Peyer's patch (tissue), 4 donors: ENCODE data around the gene SULT1C3. TPM values are rescaled to one million over a fixed set of nuclear protein-coding genes. Genes with fewer than 3 reads are reported as not detected.

Experiments used
- DNase-seq, 3 donors: peaks; one replicate each; pipeline ENCODE4 v3.0.0-alpha.2; 2017 to 2019
- H3K27ac ChIP-seq, 4 donors: fragments of 200-600 bp; sonication (generic); one replicate each; pipeline ENCODE4 v1.5.1; 2016 to 2019
- H3K27me3 ChIP-seq, 2 donors: fragments of 200-600 bp; sonication (generic); one replicate each; pipeline ENCODE4 v1.5.1; 2019
- H3K36me3 ChIP-seq, 3 donors: fragments of 200-600 bp; sonication (generic); one replicate each; pipeline ENCODE4 v1.5.1; 2016 to 2019
- H3K4me1 ChIP-seq, 4 donors: fragments of 200-600 bp; sonication (generic); one replicate each; pipeline ENCODE4 v1.5.1; 2016 to 2019
- H3K4me3 ChIP-seq, 4 donors: fragments of 200-600 bp; sonication (generic); 1 replicate in 3 of 4; 2 replicates in 1 of 4; pipeline ENCODE4 v1.5.1; 2016 to 2019; ENCODE audit warnings: mild to moderate bottlenecking in 1 of 4
- H3K9me3 ChIP-seq, 4 donors: fragments of 200-600 bp; sonication (generic); one replicate each; pipeline ENCODE4 v1.5.1; 2016 to 2019; ENCODE audit warnings: mild to moderate bottlenecking in 1 of 4
- POLR2A ChIP-seq, 2 donors: fragments of 450-650 bp; IDR thresholded peaks; one replicate each; pipeline ENCODE4 v1.5.1; 2017; ENCODE audit warnings: antibody characterized with exemption in 2 of 2, mild to moderate bottlenecking in 2 of 2, moderate library complexity in 2 of 2
- total RNA-seq, 4 donors: library from RNA; depleted of rRNA; stranded (reverse); fragments of >200 nt; gene quantifications; one replicate each; pipeline ENCODE4 v1.1.0, GENCODE V29; 2016
- TF ChIP-seq, protein P1 (sequence below), 6 experiments: fragments of 450-650 bp in 4 of 6; fragments of 200-600 bp in 2 of 6; sonication (generic) in 1 of 6; IDR thresholded peaks; one replicate each; pipeline ENCODE4 v1.5.1; 2017 to 2019; ENCODE audit warnings: antibody characterized with exemption in 6 of 6, mild to moderate bottlenecking in 3 of 6, moderate library complexity in 1 of 6

The SULT1C3 gene
- total RNA-seq, 4 donors from 2014 or later, result 7.8 to 14.8 (median 14.7) TPM; not detected in 1

- H3K27me3 ChIP-seq, result no peaks in the 10 kb centered on the region
- no peak for DNase-seq
- TF ChIP-seq, protein P1, sequence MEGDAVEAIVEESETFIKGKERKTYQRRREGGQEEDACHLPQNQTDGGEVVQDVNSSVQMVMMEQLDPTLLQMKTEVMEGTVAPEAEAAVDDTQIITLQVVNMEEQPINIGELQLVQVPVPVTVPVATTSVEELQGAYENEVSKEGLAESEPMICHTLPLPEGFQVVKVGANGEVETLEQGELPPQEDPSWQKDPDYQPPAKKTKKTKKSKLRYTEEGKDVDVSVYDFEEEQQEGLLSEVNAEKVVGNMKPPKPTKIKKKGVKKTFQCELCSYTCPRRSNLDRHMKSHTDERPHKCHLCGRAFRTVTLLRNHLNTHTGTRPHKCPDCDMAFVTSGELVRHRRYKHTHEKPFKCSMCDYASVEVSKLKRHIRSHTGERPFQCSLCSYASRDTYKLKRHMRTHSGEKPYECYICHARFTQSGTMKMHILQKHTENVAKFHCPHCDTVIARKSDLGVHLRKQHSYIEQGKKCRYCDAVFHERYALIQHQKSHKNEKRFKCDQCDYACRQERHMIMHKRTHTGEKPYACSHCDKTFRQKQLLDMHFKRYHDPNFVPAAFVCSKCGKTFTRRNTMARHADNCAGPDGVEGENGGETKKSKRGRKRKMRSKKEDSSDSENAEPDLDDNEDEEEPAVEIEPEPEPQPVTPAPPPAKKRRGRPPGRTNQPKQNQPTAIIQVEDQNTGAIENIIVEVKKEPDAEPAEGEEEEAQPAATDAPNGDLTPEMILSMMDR (IDR thresholded peaks at IDR 0.05), result no peak
- no peak for TF ChIP-seq POLR2A (IDR thresholded peaks at IDR 0.05)
- H3K9me3 ChIP-seq, result peaks cover 0 to 9% (median 3%) of the 10 kb centered on the region in 4 donors
- H3K36me3 ChIP-seq, result no peaks in the 10 kb centered on the region
- H3K4me1 ChIP-seq, result no peaks in the 10 kb centered on the region
- no peak overlapping the region for H3K4me3 ChIP-seq
- H3K27ac ChIP-seq, result no peak overlapping the region
These were observed 11.8 kb upstream of the SULT1C3 start for GRCh38 chr2:108228006-108228405.

DNA sequence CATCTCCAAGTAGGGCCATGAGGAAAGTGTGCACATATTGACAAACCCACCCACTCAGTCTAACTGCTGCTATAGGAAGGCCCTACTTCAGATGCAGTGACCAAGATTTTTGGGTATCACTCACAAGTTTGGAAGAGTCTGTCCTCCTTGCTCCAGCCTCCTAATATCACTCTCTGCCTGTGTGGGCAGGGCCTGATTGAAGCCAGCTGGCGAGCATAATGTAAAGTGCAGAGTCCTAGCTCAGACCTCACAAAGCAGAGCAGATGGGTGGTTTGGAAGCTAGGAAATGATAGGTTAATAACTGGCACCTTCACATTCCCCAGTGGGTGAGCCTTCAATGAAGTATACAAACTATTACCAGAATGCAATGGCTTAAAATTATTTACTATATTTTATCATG, 11.2 kb upstream of the SULT1C3 start:
- no peaks in the 10 kb centered on the region for H3K27me3 ChIP-seq
- H3K9me3 ChIP-seq, result peaks cover 0 to 6% (median under 1%) of the 10 kb centered on the region in 4 donors
- DNase-seq, result no peak
- no peaks in the 10 kb centered on the region for H3K4me1 ChIP-seq
- no peak for TF ChIP-seq POLR2A (IDR thresholded peaks at IDR 0.05)
- TF ChIP-seq, protein P1 (IDR thresholded peaks at IDR 0.05), result no peak
- no peak overlapping the region for H3K27ac ChIP-seq
- H3K4me3 ChIP-seq, result no peak overlapping the region
- H3K36me3 ChIP-seq, result no peaks in the 10 kb centered on the region

DNA sequence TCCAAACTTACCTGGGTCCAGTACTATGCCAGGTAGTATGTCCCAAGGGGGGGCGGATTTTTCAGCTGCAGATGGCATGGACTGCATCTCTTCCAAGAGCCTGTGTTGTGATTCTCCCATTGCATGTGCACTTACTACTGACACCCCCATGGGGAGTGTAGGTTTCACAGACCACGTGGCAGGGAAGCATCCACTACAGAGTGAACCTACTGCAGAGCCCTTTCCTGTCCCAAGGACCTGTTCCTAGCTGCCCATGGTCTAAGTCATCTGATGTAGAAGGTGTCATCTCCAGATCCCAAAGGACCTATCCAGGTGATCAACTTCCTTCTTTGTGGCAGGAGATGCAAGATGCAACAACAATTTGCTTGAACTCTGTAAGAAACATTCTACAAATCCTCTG, 9.9 kb upstream of the SULT1C3 start:
- no peaks in the 10 kb centered on the region for H3K4me1 ChIP-seq
- H3K9me3 ChIP-seq, result no peaks in the 10 kb centered on the region
- DNase-seq, result no peak
- TF ChIP-seq, protein P1 (IDR thresholded peaks at IDR 0.05), result no peak
- TF ChIP-seq POLR2A (IDR thresholded peaks at IDR 0.05), result no peak
- no peaks in the 10 kb centered on the region for H3K36me3 ChIP-seq
- H3K4me3 ChIP-seq, result no peak overlapping the region
- H3K27ac ChIP-seq, result no peak overlapping the region
- no peaks in the 10 kb centered on the region for H3K27me3 ChIP-seq

GRCh38 chr2:108235577-108235976, 4.2 kb upstream of the SULT1C3 start:
- no peak for TF ChIP-seq POLR2A (IDR thresholded peaks at IDR 0.05)
- TF ChIP-seq, protein P1 (IDR thresholded peaks at IDR 0.05), result no peak
- Histone ChIP-seq H3K36me3 (no peaks in the 10 kb centered on the region), H3K4me3 (no peak overlapping the region), H3K27ac (no peak overlapping the region), H3K4me1 (no peaks in the 10 kb centered on the region), H3K9me3 (peaks cover 0 to 7% (median 0%) of the 10 kb centered on the region in 4 donors), H3K27me3 (no peaks in the 10 kb centered on the region)
- DNase-seq, result no peak

DNA sequence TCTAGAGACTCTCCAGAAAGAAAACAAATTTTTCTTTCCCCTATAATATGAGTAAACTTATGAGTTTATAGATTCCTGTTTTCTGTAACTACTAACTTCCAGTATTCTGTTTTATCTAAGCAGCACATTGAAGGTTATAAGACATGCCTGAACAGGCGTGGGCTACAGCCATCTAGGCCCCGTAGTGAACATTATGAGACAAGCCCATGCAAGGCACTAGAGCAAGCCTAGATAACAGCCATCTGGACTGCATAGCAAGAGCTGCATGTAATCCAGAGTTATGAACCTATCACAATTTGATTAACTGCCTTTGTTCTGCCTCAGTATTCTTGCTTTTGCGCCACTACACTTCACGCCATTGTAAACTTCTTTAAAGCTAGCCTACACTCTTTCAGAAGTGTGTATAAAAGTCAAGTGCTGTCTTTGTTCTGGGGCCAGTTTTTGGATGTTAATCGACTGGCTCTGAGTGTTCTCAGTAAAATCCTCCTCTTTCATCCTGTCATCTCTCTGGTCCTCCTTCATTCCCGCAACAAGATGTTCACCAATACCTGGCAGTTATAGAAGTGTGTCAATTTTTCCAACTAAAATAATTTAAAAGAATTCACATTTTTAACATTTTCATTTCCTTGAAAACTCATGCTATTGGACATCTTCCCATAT, 3.0 kb upstream of the SULT1C3 start:
- Histone ChIP-seq H3K27ac (no peak overlapping the region), H3K4me3 (no peak overlapping the region), H3K9me3 (peaks cover 0 to 7% (median 0%) of the 10 kb centered on the region in 4 donors), H3K4me1 (no peaks in the 10 kb centered on the region), H3K36me3 (no peaks in the 10 kb centered on the region), H3K27me3 (no peaks in the 10 kb centered on the region)
- TF ChIP-seq, protein P1 (IDR thresholded peaks at IDR 0.05), result no peak
- no peak for TF ChIP-seq POLR2A (IDR thresholded peaks at IDR 0.05)
- DNase-seq, result no peak
